HCT116 (cell line): ENCODE measurements around the gene LAMC2. TPM values are rescaled to one million over a fixed set of nuclear protein-coding genes. Genes with fewer than 3 reads are reported as not detected.

Experiments
- ATAC-seq: fragments of 200-7000 bp; cut with Tn5 transposase; 2 replicates; pipeline ENCODE4 v1.9.1; 2020; ENCODE audit warnings: mild to moderate bottlenecking, moderate library complexity
- BruUV-seq: library from RNA; stranded (reverse); fragments of 400-500 nt; replicated peaks from 2 replicates; lab custom pipeline; 2021; lab: Mats Ljungman, UMichigan
- CTCF ChIA-PET: fragments of 300-600 bp; sonication (Branson Sonifier 250); formaldehyde crosslinking; loops from one replicate; lab custom pipeline; 2021; ENCODE audit warnings: antibody characterized with exemption; lab: Charles Lee
- POLR2A ChIA-PET: fragments of 300-600, 350-600 bp; sonication (Branson Sonifier 250); formaldehyde crosslinking; loops from one replicate; lab custom pipeline; 2021; ENCODE audit warnings: antibody characterized with exemption; lab: Charles Lee
- RAD21 ChIA-PET, 2 experiments: fragments of 300-600 bp; sonication (Branson Sonifier 250); formaldehyde crosslinking; loops; one replicate each; lab custom pipeline; 2023; ENCODE audit warnings: low total read pairs in 2 of 2; ENCODE audit not compliant: uncharacterized antibody in 2 of 2, unreplicated experiment in 2 of 2, low non-redundant PET in 1 of 2; lab: Charles Lee
- DNase-seq: peaks from one replicate; pipeline ENCODE4 v3.0.0-alpha.2; 2010; ENCODE audit warnings: low read depth, low spot score
- H2AFZ ChIP-seq: fragments of 200-600 bp; shearing (Covaris generic), sonication (generic); 2 replicates; pipeline ENCODE4 v1.6.1; 2017; ENCODE audit warnings: low read depth, mixed run types, mixed read lengths, antibody characterized with exemption, low read length; ENCODE audit not compliant: poor library complexity, severe bottlenecking
- H3K27ac ChIP-seq: 2 replicates; pipeline ENCODE4 v1.5.1; 2012; ENCODE audit warnings: low read depth, low read length
- H3K27me3 ChIP-seq: fragments of 200-600 bp; sonication (generic); 2 replicates; pipeline ENCODE4 v1.6.1; 2016; ENCODE audit warnings: mixed run types, low read length, mixed read lengths; ENCODE audit not compliant: insufficient read depth
- H3K36me3 ChIP-seq, 2 experiments: fragments of 200-500 bp in 1 of 2; fragments of 200-600 bp in 1 of 2; sonication (Bioruptor generic) in 1 of 2; sonication (generic) in 1 of 2; 2 replicates each; pipeline versions ENCODE4 v1.5.1 to v1.6.1; 2014 to 2016; ENCODE audit warnings: low read length in 2 of 2, inconsistent platforms in 1 of 2, mixed read lengths in 1 of 2, mixed run types in 1 of 2; ENCODE audit not compliant: insufficient read depth in 2 of 2, control insufficient read depth in 1 of 2
- H3K4me1 ChIP-seq, 2 experiments: fragments of 200-600 bp in 1 of 2; sonication (generic) in 1 of 2; 2 replicates each; pipeline versions ENCODE4 v1.5.1 to v1.6.1; 2012 to 2017; ENCODE audit warnings: low read length in 2 of 2, inconsistent platforms in 1 of 2, mild to moderate bottlenecking in 1 of 2, mixed read lengths in 1 of 2, mixed run types in 1 of 2, moderate library complexity in 1 of 2; ENCODE audit not compliant: insufficient read depth in 2 of 2, control insufficient read depth in 1 of 2
- H3K4me2 ChIP-seq: fragments of 200-600 bp; sonication (generic); 2 replicates; pipeline ENCODE4 v1.6.1; 2017; ENCODE audit warnings: mixed run types, low read length, mixed read lengths
- H3K4me3 ChIP-seq, 2 experiments: fragments of 200-600 bp in 1 of 2; sonication (generic) in 1 of 2; replicated peaks in 1 of 2; 2 replicates each; pipeline ENCODE4 v1.5.1; 2011 to 2016; ENCODE audit warnings: low read length in 2 of 2, control low read depth in 1 of 2, low read depth in 1 of 2, mild to moderate bottlenecking in 1 of 2, mixed read lengths in 1 of 2, mixed run types in 1 of 2
- H3K79me2 ChIP-seq: fragments of 200-600 bp; sonication (generic); 2 replicates; pipeline ENCODE4 v1.6.1; 2017; ENCODE audit warnings: mild to moderate bottlenecking, mixed run types, low read length, moderate library complexity, mixed read lengths; ENCODE audit not compliant: insufficient read depth
- H3K9ac ChIP-seq: fragments of 200-600 bp; sonication (generic); 2 replicates; pipeline ENCODE4 v1.6.1; 2016; ENCODE audit warnings: low read length, mixed read lengths
- H3K9me2 ChIP-seq: fragments of 200-600 bp; sonication (generic), shearing (Covaris generic); 2 replicates; pipeline ENCODE4 v1.6.1; 2017; ENCODE audit warnings: mixed run types, mild to moderate bottlenecking, moderate library complexity; ENCODE audit not compliant: insufficient read depth
- H3K9me3 ChIP-seq, 2 experiments: fragments of 200-500 bp in 1 of 2; fragments of 200-600 bp in 1 of 2; sonication (Bioruptor generic) in 1 of 2; sonication (generic) in 1 of 2; 2 replicates each; pipeline ENCODE4 v1.6.1; 2014 to 2017; ENCODE audit warnings: low read length in 2 of 2, mixed read lengths in 2 of 2, inconsistent platforms in 1 of 2, low read depth in 1 of 2, mild to moderate bottlenecking in 1 of 2, mixed run types in 1 of 2, moderate library complexity in 1 of 2; ENCODE audit not compliant: control insufficient read depth in 1 of 2, insufficient read depth in 1 of 2
- H4K20me1 ChIP-seq: fragments of 200-600 bp; sonication (generic), shearing (Covaris generic); 2 replicates; pipeline ENCODE4 v1.6.1; 2017; ENCODE audit warnings: mixed run types, mild to moderate bottlenecking, moderate library complexity; ENCODE audit not compliant: insufficient read depth
- ATF3 ChIP-seq: IDR thresholded peaks from 2 replicates; pipeline ENCODE4 v1.6.1; 2012
- CEBPB ChIP-seq: IDR thresholded peaks from 2 replicates; pipeline ENCODE4 v1.6.1; 2012; ENCODE audit warnings: low read depth
- CTCF ChIP-seq, 3 experiments: fragments of 200-600 bp in 1 of 3; sonication (generic) in 1 of 3; IDR thresholded peaks in 2 of 3; conservative IDR thresholded peaks in 1 of 3; 2 replicates each; pipeline ENCODE4 v1.5.1; 2012 to 2017; ENCODE audit warnings: low read depth in 2 of 3, low read length in 2 of 3, antibody characterized with exemption in 1 of 3, borderline replicate concordance in 1 of 3, control low read depth in 1 of 3, mild to moderate bottlenecking in 1 of 3, mixed read lengths in 1 of 3, mixed run types in 1 of 3, moderate library complexity in 1 of 3; ENCODE audit not compliant: insufficient read depth in 1 of 3
- EGR1 ChIP-seq: IDR thresholded peaks from 2 replicates; pipeline ENCODE4 v1.6.1; 2012; ENCODE audit warnings: low read depth
- ELF1 ChIP-seq: IDR thresholded peaks from 2 replicates; pipeline ENCODE4 v1.6.1; 2012; ENCODE audit warnings: low read depth, borderline replicate concordance
- MAX ChIP-seq: IDR thresholded peaks from 2 replicates; pipeline ENCODE4 v1.6.1; 2012
- POLR2AphosphoS5 ChIP-seq: IDR thresholded peaks from 2 replicates; pipeline ENCODE4 v1.6.1; 2011; ENCODE audit warnings: mild to moderate bottlenecking, low read depth, low read length, moderate library complexity
- RAD21 ChIP-seq: IDR thresholded peaks from 2 replicates; pipeline ENCODE4 v1.6.1; 2012; ENCODE audit warnings: low read depth, mild to moderate bottlenecking
- SIN3A ChIP-seq: IDR thresholded peaks from 2 replicates; pipeline ENCODE4 v1.6.1; 2012; ENCODE audit warnings: low read depth
- SRF ChIP-seq: IDR thresholded peaks from 2 replicates; pipeline ENCODE4 v1.6.1; 2012; ENCODE audit warnings: low read depth
- ZBTB33 ChIP-seq: IDR thresholded peaks from 2 replicates; pipeline ENCODE4 v1.6.1; 2011; ENCODE audit warnings: mild to moderate bottlenecking, low read length, moderate library complexity; ENCODE audit not compliant: insufficient replicate concordance; ENCODE audit errors: extremely low read depth
- ZNF274 ChIP-seq: fragments of 200-500 bp; sonication (Bioruptor generic); IDR thresholded peaks from 2 replicates; pipeline ENCODE4 v1.6.1; 2014; ENCODE audit warnings: mild to moderate bottlenecking, low read depth, low read length, inconsistent platforms
- intact Hi-C: fragments of 100-400 bp; cut with micrococcal nuclease; formaldehyde crosslinking; loops from 2 replicates; pipeline ENCODE4 v1.10.0; 2022
- total RNA-seq: library from RNA; stranded (reverse); gene quantifications from one replicate; pipeline ENCODE4 v1.2.1, GENCODE V29; 2021; ENCODE audit not compliant: unreplicated experiment

Gene LAMC2
- total RNA-seq, 1 experiment from 2014 or later, result 22.2 TPM

- TF ChIP-seq ATF3 (no peak), SIN3A (no peak), CTCF (IDR thresholded peaks at IDR 0.05 in 2 of 3, conservative IDR thresholded peaks at IDR 0.05 in 1 of 3; ENCODE audit: borderline replicate concordance in 1 of 3, insufficient read depth in 1 of 3, low read depth in 2 of 3, low read length in 2 of 3) (no peak)
These were observed 26.8 kb downstream of the LAMC2 start (continued) for GRCh38 chr1:183212870-183213269.

GRCh38 chr1:183214021-183214970, 28.2 kb downstream of the LAMC2 start:
- peaks cover 2 to 10% of the 10 kb centered on the region in 2 experiments; a peak in 3 of 4 replicates for H3K4me1 ChIP-seq
- no peaks in the 10 kb centered on the region for H4K20me1 ChIP-seq
- no peaks in the 10 kb centered on the region for H3K9me3 ChIP-seq
- H3K27me3 ChIP-seq, result no peaks in the 10 kb centered on the region
- H3K27ac ChIP-seq, result no peak overlapping the region
- ChIA-PET RAD21 (no interaction called here), POLR2A (no interaction called here), CTCF (no interaction called here)
- BruUV-seq, result no TSS peak
- H2AFZ ChIP-seq, result no peak overlapping the region
- DNase-seq, result no peak
- H3K36me3 ChIP-seq, result no peaks in the 10 kb centered on the region
- TF ChIP-seq MAX, result no peak
- no peak for TF ChIP-seq CEBPB
- TF ChIP-seq EGR1, result no peak
- TF ChIP-seq SRF, result no peak
- no peak for TF ChIP-seq ELF1
- no peak for TF ChIP-seq RAD21
- no peak for TF ChIP-seq ATF3
- TF ChIP-seq ZBTB33, result no peak
- TF ChIP-seq POLR2AphosphoS5, result no peak
- no peak for TF ChIP-seq ZNF274
- no peak for TF ChIP-seq CTCF (IDR thresholded peaks at IDR 0.05 in 2 of 3, conservative IDR thresholded peaks at IDR 0.05 in 1 of 3; ENCODE audit: borderline replicate concordance in 1 of 3, insufficient read depth in 1 of 3, low read depth in 2 of 3, low read length in 2 of 3)
- H3K9me2 ChIP-seq, result no peaks in the 10 kb centered on the region
- H3K4me3 ChIP-seq, result no peak overlapping the region
- H3K4me2 ChIP-seq, result no peak overlapping the region
- intact Hi-C loops, result no loop called here
- no peaks in the 10 kb centered on the region for H3K79me2 ChIP-seq
- ATAC-seq, result no peak
- no peak overlapping the region for H3K9ac ChIP-seq
